Left lung (tissue), 10 donors: Measurements from ENCODE around the gene RAB40C. TPM values are rescaled to one million over a fixed set of nuclear protein-coding genes. Genes with fewer than 3 reads are reported as not detected.

Experiments
- ATAC-seq: fragments of 200-7000 bp; cut with Tn5 transposase; one replicate; pipeline ENCODE4 v1.9.1; 2020; ENCODE audit warnings: moderate library complexity
- DNase-seq, 4 donors: peaks; one replicate each; pipeline ENCODE4 v3.0.0-alpha.2; 2013 to 2020
- H3K27ac ChIP-seq, 2 donors: fragments of 200-600 bp; sonication (generic) in 1 of 2; one replicate each; pipeline versions ENCODE4 v1.5.0 to v1.8.0; 2020 to 2021
- H3K27me3 ChIP-seq, 2 donors: fragments of 200-600 bp; sonication (generic) in 1 of 2; one replicate each; pipeline versions ENCODE4 v1.5.0 to v1.8.0; 2020 to 2021
- H3K36me3 ChIP-seq, 2 donors: fragments of 200-600 bp; sonication (generic) in 1 of 2; one replicate each; pipeline versions ENCODE4 v1.5.0 to v1.8.0; 2020 to 2021
- H3K4me1 ChIP-seq, 2 donors: fragments of 200-600 bp; one replicate each; pipeline ENCODE4 v1.8.0; 2021
- H3K4me3 ChIP-seq, 2 donors: fragments of 200-600 bp; sonication (generic) in 1 of 2; one replicate each; pipeline versions ENCODE4 v1.5.0 to v1.8.0; 2020 to 2021; ENCODE audit warnings: mild to moderate bottlenecking in 1 of 2
- H3K9me3 ChIP-seq, 2 donors: fragments of 200-600 bp; sonication (generic) in 1 of 2; one replicate each; pipeline versions ENCODE4 v1.5.0 to v1.8.0; 2020 to 2021
- CTCF ChIP-seq, 2 donors: fragments of 200-600 bp; sonication (generic) in 1 of 2; IDR thresholded peaks; one replicate each; pipeline versions ENCODE4 v1.5.0 to v1.8.0; 2021; ENCODE audit warnings: antibody characterized with exemption in 2 of 2
- intact Hi-C, 2 donors: fragments of 100-400 bp; cut with DNase I; formaldehyde crosslinking; loops; one replicate each; pipeline versions ENCODE4 v1.11.2 to v1.14.2; 2022
- polyA plus RNA-seq, 6 donors: library from polyadenylated mRNA; unstranded; fragments of 120-200 nt; gene quantifications; one replicate each; pipeline ENCODE4 v1.2.1, GENCODE V29; 2013; ENCODE audit not compliant: insufficient read length in 6 of 6
- total RNA-seq, 2 donors: library from RNA; stranded (reverse); fragmentation: NEBNext Ultra II Directional; extraction: Animal tissue kit (Norgen Biotek cat#: 25700); gene quantifications; one replicate each; pipeline ENCODE4 v1.2.1, GENCODE V29; 2021
- donor health status: DM: no; HTN: yes; CAD: no.
- donor health status: DM: no; HTN: no; CAD: no.

Gene RAB40C
- total and polyA plus RNA-seq, 8 donors = 17.6 to 32.9 (median 25.9) TPM

GRCh38 chr16:610513-611381 is 20.9 kb downstream of the RAB40C start:
- TF ChIP-seq CTCF (IDR thresholded peaks at IDR 0.05) = peak; percentile 62 to 84
- H3K27ac ChIP-seq = no peak overlapping the region
- no peaks in the 10 kb centered on the region for H3K9me3 ChIP-seq
- ATAC-seq (peak; percentile 96), DNase-seq (peak in 1 of 4 donors; percentile 92)
- no peaks in the 10 kb centered on the region for H3K27me3 ChIP-seq
- H3K4me3 ChIP-seq = no peak overlapping the region
- H3K36me3 ChIP-seq = no peaks in the 10 kb centered on the region
- intact Hi-C loops = no loop called here
- peaks cover 0 to 9% of the 10 kb centered on the region in 2 donors for H3K4me1 ChIP-seq

- DNase-seq (no peak), ATAC-seq (no peak)
- intact Hi-C loops = no loop called here
- H3K36me3 ChIP-seq = peaks cover 0 to 12% of the 10 kb centered on the region in 2 donors
- H3K9me3 ChIP-seq = no peaks in the 10 kb centered on the region
- no peak for TF ChIP-seq CTCF (IDR thresholded peaks at IDR 0.05)
- H3K27ac ChIP-seq = no peak overlapping the region
- no peak overlapping the region for H3K4me3 ChIP-seq
- peaks cover 0 to 13% of the 10 kb centered on the region in 2 donors for H3K4me1 ChIP-seq
- H3K27me3 ChIP-seq = no peaks in the 10 kb centered on the region
These were observed 25.3 kb downstream of the RAB40C start for GRCh38 chr16:615122-615521.

GRCh38 chr16:616733-617586 is 27.1 kb downstream of the RAB40C start:
- Histone ChIP-seq H3K4me1 (peaks cover 0 to 10% of the 10 kb centered on the region in 2 donors), H3K36me3 (peaks cover 0 to 19% of the 10 kb centered on the region in 2 donors), H3K9me3 (no peaks in the 10 kb centered on the region), H3K27me3 (no peaks in the 10 kb centered on the region), H3K27ac (peak overlapping the region; percentile 75 to 80), H3K4me3 (peak overlapping the region in 1 of 2 donors; percentile 1)
- TF ChIP-seq CTCF (IDR thresholded peaks at IDR 0.05) = no peak
- DNase-seq (peak in 3 of 4 donors; percentile 46 to 87 (median 54)), ATAC-seq (peak; percentile 85)
- intact Hi-C loops = no loop called here

- ATAC-seq = peak; percentile 61
- H3K27ac ChIP-seq = peak overlapping the region; percentile 75 to 80
These were observed 28.0 kb downstream of the RAB40C start for GRCh38 chr16:617855-618254.

More at GRCh38 chr16:617855-618254, 28.0 kb downstream of the RAB40C start:
- DNase-seq = peak in 2 of 4 donors; percentile 45 to 86
- no peaks in the 10 kb centered on the region for H3K27me3 ChIP-seq
- no peak for TF ChIP-seq CTCF (IDR thresholded peaks at IDR 0.05)
- H3K4me1 ChIP-seq = peaks cover 0 to 13% of the 10 kb centered on the region in 2 donors
- peak overlapping the region in 1 of 2 donors; percentile 20 for H3K4me3 ChIP-seq
- H3K9me3 ChIP-seq = no peaks in the 10 kb centered on the region
- intact Hi-C loops = no loop called here
- peaks cover 0 to 19% of the 10 kb centered on the region in 2 donors for H3K36me3 ChIP-seq
